VCaP (cell line): ENCODE measurements around the gene ZNF426.
"Not testable (repeated sequence)": the region's sequence is repeated elsewhere in the genome, so short reads cannot be mapped to it uniquely, and the experiment has no call there.

Source experiments
- H3K27ac ChIP-seq: fragments of 450-650 bp; 2 replicates; pipeline ENCODE4 v1.5.1; 2017
- TF ChIP-seq, protein P1 (sequence below): fragments of 450-650 bp; conservative IDR thresholded peaks from 2 replicates; pipeline ENCODE4 v1.5.1; 2017; ENCODE audit warnings: mild to moderate bottlenecking, moderate library complexity

ZNF426 gene

DNA sequence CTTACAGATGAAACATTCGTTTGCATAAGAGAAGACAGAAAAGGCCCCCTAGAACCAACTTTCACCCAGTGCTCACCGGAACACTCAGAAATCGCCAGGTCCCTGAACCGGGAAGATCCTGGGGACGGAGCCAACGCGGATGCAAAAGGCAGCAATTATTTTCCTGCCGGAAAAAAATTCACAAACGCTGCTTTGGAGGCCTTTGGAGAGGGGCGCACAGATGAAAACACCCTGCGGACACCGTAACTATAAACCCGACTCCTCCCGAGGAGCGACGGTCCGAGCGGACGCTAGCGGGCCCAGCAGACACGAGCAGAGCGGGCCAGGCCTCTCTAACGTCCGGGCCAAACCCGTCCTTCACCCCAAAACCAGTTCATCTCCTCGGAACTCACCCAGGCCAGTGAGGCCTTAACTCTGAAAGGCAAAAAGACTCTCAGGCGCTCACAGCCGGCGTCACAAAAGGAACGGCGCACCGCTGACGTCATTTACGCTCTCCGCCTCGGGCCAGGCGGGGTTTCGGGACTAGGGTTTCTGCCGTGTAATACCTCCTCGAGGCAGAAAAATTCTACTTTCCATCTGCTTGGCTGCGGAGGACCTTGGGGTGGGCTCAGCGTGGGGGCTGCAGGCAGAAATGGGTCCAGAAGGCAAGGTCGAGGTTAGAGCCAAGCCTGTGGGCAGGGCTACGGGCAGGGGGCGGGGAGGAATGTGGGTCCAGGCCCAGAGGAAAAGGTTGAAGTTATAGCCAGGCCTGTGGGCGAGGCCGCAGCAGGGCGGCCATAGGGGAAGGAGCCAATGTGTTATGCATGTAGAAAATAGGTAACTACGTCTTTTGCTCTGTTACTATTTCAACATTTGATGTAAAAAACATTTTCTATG is at the start of gene ZNF426:
TSS of gene ZNF426 (minus strand) at position 463 of the 876 bp plus-strand sequence. CDS start 2,413 bp downstream, outside the sequence.
- H3K27ac ChIP-seq: peak within 1 kb of the TSS; percentile 87

DNA sequence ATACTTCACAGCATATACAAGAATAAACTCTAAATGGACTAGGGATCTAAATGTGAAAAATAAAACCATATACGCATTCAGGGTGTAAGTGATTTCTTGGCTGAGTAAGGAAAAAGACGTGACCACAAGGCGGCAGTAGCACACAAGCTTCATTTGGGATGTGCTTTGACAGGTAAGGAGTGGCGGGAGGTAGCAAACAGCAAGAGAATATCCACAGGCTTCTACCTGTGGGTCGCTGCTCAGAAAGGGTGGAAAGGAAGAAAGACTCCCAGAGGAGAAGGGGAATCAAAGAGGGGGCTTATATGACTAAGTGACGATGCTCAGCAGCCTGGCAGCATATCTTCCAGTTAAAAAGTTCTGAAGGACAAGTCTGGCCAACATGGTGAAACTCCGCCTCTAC is 48.3 kb upstream of the ZNF426 start:
- H3K27ac ChIP-seq: no peak overlapping the region
- TF ChIP-seq, protein P1, sequence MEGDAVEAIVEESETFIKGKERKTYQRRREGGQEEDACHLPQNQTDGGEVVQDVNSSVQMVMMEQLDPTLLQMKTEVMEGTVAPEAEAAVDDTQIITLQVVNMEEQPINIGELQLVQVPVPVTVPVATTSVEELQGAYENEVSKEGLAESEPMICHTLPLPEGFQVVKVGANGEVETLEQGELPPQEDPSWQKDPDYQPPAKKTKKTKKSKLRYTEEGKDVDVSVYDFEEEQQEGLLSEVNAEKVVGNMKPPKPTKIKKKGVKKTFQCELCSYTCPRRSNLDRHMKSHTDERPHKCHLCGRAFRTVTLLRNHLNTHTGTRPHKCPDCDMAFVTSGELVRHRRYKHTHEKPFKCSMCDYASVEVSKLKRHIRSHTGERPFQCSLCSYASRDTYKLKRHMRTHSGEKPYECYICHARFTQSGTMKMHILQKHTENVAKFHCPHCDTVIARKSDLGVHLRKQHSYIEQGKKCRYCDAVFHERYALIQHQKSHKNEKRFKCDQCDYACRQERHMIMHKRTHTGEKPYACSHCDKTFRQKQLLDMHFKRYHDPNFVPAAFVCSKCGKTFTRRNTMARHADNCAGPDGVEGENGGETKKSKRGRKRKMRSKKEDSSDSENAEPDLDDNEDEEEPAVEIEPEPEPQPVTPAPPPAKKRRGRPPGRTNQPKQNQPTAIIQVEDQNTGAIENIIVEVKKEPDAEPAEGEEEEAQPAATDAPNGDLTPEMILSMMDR: peak; percentile 81

More for the DNA sequence above, at the start of gene ZNF426:
- TF ChIP-seq, protein P1: no peak

DNA sequence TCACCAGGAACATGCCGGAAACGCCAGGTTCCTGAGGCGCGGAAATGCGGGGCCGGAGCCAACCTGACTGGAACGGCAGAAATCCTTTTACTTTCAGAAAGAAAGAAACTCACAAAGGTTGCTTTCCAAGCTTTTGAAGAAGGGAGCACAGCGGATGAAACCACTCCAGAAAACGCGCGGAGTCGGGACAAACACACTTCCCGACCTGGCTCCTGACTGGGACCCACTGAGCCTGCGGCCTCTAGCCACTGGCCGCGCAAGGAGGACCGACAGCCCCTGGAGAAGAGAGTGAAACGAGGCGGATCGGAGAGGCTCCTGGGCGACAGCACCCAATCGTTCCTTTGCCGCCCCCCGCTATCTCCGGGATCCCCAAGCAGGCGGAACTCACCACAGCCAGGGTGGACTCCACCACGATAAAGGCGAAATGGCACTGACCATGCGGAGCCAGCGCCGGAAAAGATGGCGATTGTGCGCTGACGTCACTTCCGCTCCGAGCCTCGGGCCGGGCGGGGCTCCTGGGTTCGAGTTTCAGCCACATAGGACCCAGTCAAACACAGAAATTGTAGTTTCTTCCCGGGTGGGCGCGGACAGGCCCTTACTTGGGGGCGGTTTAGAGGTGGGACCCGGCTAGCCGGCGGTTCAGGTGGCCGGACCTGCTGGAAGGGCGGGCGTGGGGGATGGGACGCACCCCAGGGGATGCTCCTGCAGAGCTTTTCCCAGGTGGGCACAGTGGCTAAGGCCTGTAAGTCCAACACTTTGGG is 45.8 kb upstream of the ZNF426 start, which contains the start of gene ZNF121:
TSS of gene ZNF121 (minus strand) at position 432 of the 761 bp plus-strand sequence. CDS start 16,407 bp downstream, outside the sequence.
- TF ChIP-seq, protein P1: no peak
- peak within 1 kb of the TSS; percentile 87 for H3K27ac ChIP-seq

DNA sequence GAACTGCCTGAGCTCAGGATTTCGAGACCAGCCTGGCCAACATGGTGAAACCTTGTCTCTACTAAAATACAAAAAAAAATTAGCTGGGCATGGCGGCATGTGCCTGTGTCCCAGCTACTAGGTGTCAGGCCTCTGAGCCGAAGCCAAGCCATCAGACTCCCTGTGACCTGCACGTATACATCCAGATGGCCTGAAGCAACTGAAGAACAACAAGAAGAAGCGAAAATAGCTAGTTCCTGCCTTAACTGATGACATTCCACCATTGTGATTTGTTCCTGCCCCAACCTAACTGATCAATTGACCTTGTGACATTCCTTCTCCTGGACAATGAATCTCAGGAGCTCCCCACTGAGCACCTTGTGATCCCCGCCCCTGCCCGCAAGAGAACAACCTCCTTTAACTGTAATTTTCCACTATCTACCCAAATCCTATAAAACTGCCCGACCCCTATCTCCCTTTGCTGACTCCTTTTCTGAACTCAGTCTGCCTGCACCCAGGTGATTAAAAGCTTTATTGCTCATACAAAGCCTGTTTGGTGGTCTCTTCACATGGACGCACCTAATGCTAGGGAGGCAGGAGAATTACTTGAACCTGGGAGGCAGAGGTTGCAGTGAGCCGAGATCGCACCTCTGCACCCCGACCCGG is 43.8 kb upstream of the ZNF426 start:
- not testable (repeated sequence) for H3K27ac ChIP-seq

DNA sequence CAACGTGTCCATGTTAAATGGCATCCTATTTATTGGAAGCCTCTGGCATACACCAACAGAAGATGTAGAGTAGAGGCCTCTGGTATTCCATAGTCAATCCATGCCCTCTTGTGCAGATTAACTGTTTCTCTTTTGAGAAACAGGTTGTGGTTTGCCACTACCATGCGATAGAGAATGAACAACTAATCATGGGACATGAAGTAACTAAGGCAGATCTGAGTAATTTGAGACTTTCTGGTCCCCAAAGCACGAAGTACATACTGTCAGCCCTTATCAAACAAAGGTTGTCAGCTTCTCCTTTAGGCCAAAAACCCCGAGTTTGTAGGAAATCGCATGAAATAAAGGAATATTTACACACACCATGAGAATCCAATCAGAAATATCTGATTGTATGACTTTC is 42.3 kb upstream of the ZNF426 start:
- H3K27ac ChIP-seq: no peak overlapping the region

DNA sequence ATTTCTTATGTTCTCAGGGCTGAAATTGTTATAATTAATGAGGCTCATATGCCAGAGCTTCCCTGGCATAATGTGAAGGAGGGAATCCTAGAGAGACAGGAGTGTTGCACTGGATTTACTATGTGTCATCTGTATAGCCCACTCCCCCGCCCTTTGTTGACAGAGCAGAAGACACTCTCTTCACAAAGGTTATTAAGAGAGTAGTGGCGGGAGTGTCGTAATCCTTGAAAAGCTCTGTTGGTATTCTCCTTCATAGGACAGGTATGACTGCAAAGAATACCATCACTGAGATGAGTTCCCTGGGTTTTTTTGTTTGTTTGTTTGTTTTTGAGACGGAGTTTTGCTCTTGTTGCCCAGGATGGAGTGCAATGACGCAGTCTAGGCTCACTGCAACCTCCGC is 31.8 kb upstream of the ZNF426 start:
- TF ChIP-seq, protein P1: no peak
- no peak overlapping the region for H3K27ac ChIP-seq

More for the DNA sequence above, 42.3 kb upstream of the ZNF426 start:
- TF ChIP-seq, protein P1: no peak

DNA sequence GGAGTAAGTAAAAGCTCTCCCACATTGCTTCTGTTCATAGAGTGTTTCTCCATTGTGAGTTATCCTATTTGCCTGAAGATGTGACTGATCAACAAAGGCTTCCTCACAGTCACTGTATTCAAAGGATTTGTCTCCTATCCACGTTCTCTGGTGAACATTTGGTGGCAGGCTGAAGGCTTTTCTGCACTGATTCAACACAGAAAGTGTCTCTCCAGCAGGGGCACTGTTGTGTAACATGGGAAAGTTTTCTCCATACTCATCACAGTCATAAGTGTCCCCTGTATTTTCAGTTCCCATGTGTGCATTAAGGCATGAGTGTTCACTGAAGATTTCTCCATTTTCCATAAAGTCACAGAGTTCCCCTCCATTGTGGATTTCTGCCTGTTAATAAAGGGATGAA is 28.3 kb upstream of the ZNF426 start:
- no peak overlapping the region for H3K27ac ChIP-seq
- TF ChIP-seq, protein P1: no peak; the same call in 1 of the 2 replicates
